ENCODE measurements around the gene CLCN2.
A peak's percentile ranks its signal among the peaks of the same experiment; 100 is the strongest.

CLCN2 gene

GRCh38 chr3:184368586-184369183, 7.3 kb upstream of the CLCN2 start:
- no peak overlapping the region for H3K4me3 ChIP-seq (ENCODE audit: low read depth, low read length)
- no peak for DNase-seq (ENCODE audit: low read depth)
- TF ChIP-seq MAX (IDR thresholded peaks at IDR 0.05; ENCODE audit: low read depth, low read length) (no peak), MYC (IDR thresholded peaks at IDR 0.05; ENCODE audit: low read depth, low read length) (no peak), CTCF (IDR thresholded peaks at IDR 0.05; ENCODE audit: low read depth, low read length) (no peak), POLR2A (IDR thresholded peaks at IDR 0.05; ENCODE audit: extremely low read depth, insufficient read length) (no peak)

- TF ChIP-seq CTCF (IDR thresholded peaks at IDR 0.05; ENCODE audit: low read depth, low read length) (no peak), MAX (IDR thresholded peaks at IDR 0.05; ENCODE audit: low read depth, low read length) (no peak), POLR2A (IDR thresholded peaks at IDR 0.05; ENCODE audit: extremely low read depth, insufficient read length) (no peak), MYC (IDR thresholded peaks at IDR 0.05; ENCODE audit: low read depth, low read length) (no peak)
- DNase-seq (ENCODE audit: low read depth): no peak
- H3K4me3 ChIP-seq (ENCODE audit: low read depth, low read length): no peak overlapping the region
These were observed 6.7 kb upstream of the CLCN2 start for GRCh38 chr3:184368116-184368515.

- TF ChIP-seq MAX (IDR thresholded peaks at IDR 0.05; ENCODE audit: low read depth, low read length): no peak
- TF ChIP-seq POLR2A (IDR thresholded peaks at IDR 0.05; ENCODE audit: extremely low read depth, insufficient read length): no peak
- TF ChIP-seq MYC (IDR thresholded peaks at IDR 0.05; ENCODE audit: low read depth, low read length): no peak
- no peak for TF ChIP-seq CTCF (IDR thresholded peaks at IDR 0.05; ENCODE audit: low read depth, low read length)
- DNase-seq (ENCODE audit: low read depth): no peak
- no peak overlapping the region for H3K4me3 ChIP-seq (ENCODE audit: low read depth, low read length)
These were observed 5.3 kb upstream of the CLCN2 start for GRCh38 chr3:184366619-184367289.

GRCh38 chr3:184362668-184363546, 1.5 kb upstream of the CLCN2 start:
- peak overlapping the region; percentile 79 for H3K4me3 ChIP-seq (ENCODE audit: low read depth, low read length)
- TF ChIP-seq MYC (IDR thresholded peaks at IDR 0.05; ENCODE audit: low read depth, low read length): peak; percentile 78
- TF ChIP-seq POLR2A (IDR thresholded peaks at IDR 0.05; ENCODE audit: extremely low read depth, insufficient read length): peak; percentile 66
- TF ChIP-seq MAX (IDR thresholded peaks at IDR 0.05; ENCODE audit: low read depth, low read length): peak; percentile 60
- TF ChIP-seq CTCF (IDR thresholded peaks at IDR 0.05; ENCODE audit: low read depth, low read length): peak; percentile 30
- peak; percentile 98 for DNase-seq (ENCODE audit: low read depth)

GRCh38 chr3:184361932-184362667, 695 bp upstream of the CLCN2 start:
- peak; percentile 38 for TF ChIP-seq POLR2A (IDR thresholded peaks at IDR 0.05; ENCODE audit: extremely low read depth, insufficient read length)
- TF ChIP-seq MAX (IDR thresholded peaks at IDR 0.05; ENCODE audit: low read depth, low read length): no peak
- no peak for TF ChIP-seq MYC (IDR thresholded peaks at IDR 0.05; ENCODE audit: low read depth, low read length)
- TF ChIP-seq CTCF (IDR thresholded peaks at IDR 0.05; ENCODE audit: low read depth, low read length): no peak
- H3K4me3 ChIP-seq (ENCODE audit: low read depth, low read length): peak overlapping the region; percentile 79
- DNase-seq (ENCODE audit: low read depth): peak; percentile 79

All from NB4 (cell line).